ENCODE data around the gene FBL. TPM values are rescaled to one million over a fixed set of nuclear protein-coding genes. Genes with fewer than 3 reads are reported as not detected.

FBL gene
- total RNA-seq, 1 experiment from 2014 or later = 374 TPM

GRCh38 chr19:39813264-39813993, 32.8 kb downstream of the FBL start:
- POLR2A ChIA-PET = no interaction called here
- Histone ChIP-seq H3K36me3 (ENCODE audit: control insufficient read depth, insufficient read depth, low read length) (no peaks in the 10 kb centered on the region), H3K27me3 (replicated peaks; ENCODE audit: control insufficient read depth, insufficient read depth, low read length) (no peaks in the 10 kb centered on the region), H3K9me3 (peaks cover 3% of the 10 kb centered on the region; the same call in 1 of the 2 replicates), H3K4me1 (no peaks in the 10 kb centered on the region), H3K4me3 (ENCODE audit: low read depth, low read length) (no peak overlapping the region)
- Mint-ChIP-seq H3K27me3 (ENCODE audit: insufficient read depth, unreplicated experiment) (no peaks in the 10 kb centered on the region), H3K36me3 (ENCODE audit: insufficient read depth, unreplicated experiment) (no peaks in the 10 kb centered on the region), H3K27ac (ENCODE audit: unreplicated experiment) (no peak overlapping the region), H3K9me3 (ENCODE audit: unreplicated experiment) (peaks cover 6% of the 10 kb centered on the region), H3K4me1 (ENCODE audit: low read depth, unreplicated experiment) (no peaks in the 10 kb centered on the region), H3K4me3 (ENCODE audit: unreplicated experiment) (no peak overlapping the region)
- CTCF ChIA-PET = no interaction called here
- no peak for DNase-seq
- BruUV-seq (replicated peaks) = no TSS peak
- no peak for TF ChIP-seq CTCF (IDR thresholded peaks at IDR 0.05; ENCODE audit: insufficient read depth in 1 of 2, low read depth in 1 of 2, low read length in 1 of 2, severe bottlenecking in 1 of 2, unreplicated experiment in 1 of 2)
- intact Hi-C loops (cut with micrococcal nuclease; ENCODE audit: unreplicated experiment) = no loop called here

GRCh38 chr19:39811064-39811463, 35.1 kb downstream of the FBL start:
- intact Hi-C loops (cut with micrococcal nuclease; ENCODE audit: unreplicated experiment) = no loop called here
- POLR2A ChIA-PET = no interaction called here
- Mint-ChIP-seq H3K27ac (ENCODE audit: unreplicated experiment) (no peak overlapping the region), H3K9me3 (ENCODE audit: unreplicated experiment) (peaks cover 14% of the 10 kb centered on the region), H3K4me1 (ENCODE audit: low read depth, unreplicated experiment) (no peaks in the 10 kb centered on the region), H3K4me3 (ENCODE audit: unreplicated experiment) (no peak overlapping the region), H3K27me3 (ENCODE audit: insufficient read depth, unreplicated experiment) (peaks cover under 1% of the 10 kb centered on the region), H3K36me3 (ENCODE audit: insufficient read depth, unreplicated experiment) (no peaks in the 10 kb centered on the region)
- no TSS peak for BruUV-seq (replicated peaks)
- Histone ChIP-seq H3K9me3 (peaks cover 3% of the 10 kb centered on the region; the same call in 1 of the 2 replicates), H3K27me3 (replicated peaks; ENCODE audit: control insufficient read depth, insufficient read depth, low read length) (no peaks in the 10 kb centered on the region), H3K4me3 (ENCODE audit: low read depth, low read length) (no peak overlapping the region), H3K4me1 (no peaks in the 10 kb centered on the region), H3K36me3 (ENCODE audit: control insufficient read depth, insufficient read depth, low read length) (no peaks in the 10 kb centered on the region)
- CTCF ChIA-PET = no interaction called here
- no peak for TF ChIP-seq CTCF (IDR thresholded peaks at IDR 0.05; ENCODE audit: insufficient read depth in 1 of 2, low read depth in 1 of 2, low read length in 1 of 2, severe bottlenecking in 1 of 2, unreplicated experiment in 1 of 2)
- DNase-seq = no peak

- H3K9me3 Mint-ChIP-seq (ENCODE audit: unreplicated experiment) = peaks cover 14% of the 10 kb centered on the region
- H3K4me3 Mint-ChIP-seq (ENCODE audit: unreplicated experiment) = no peak overlapping the region
- no peaks in the 10 kb centered on the region for H3K36me3 Mint-ChIP-seq (ENCODE audit: insufficient read depth, unreplicated experiment)
- ChIA-PET POLR2A (no interaction called here), CTCF (no interaction called here)
- H3K27me3 Mint-ChIP-seq (ENCODE audit: insufficient read depth, unreplicated experiment) = peaks cover 3% of the 10 kb centered on the region
- intact Hi-C loops (cut with micrococcal nuclease; ENCODE audit: unreplicated experiment) = no loop called here
- Histone ChIP-seq H3K4me1 (no peaks in the 10 kb centered on the region), H3K36me3 (ENCODE audit: control insufficient read depth, insufficient read depth, low read length) (no peaks in the 10 kb centered on the region), H3K4me3 (ENCODE audit: low read depth, low read length) (no peak overlapping the region), H3K27me3 (replicated peaks; ENCODE audit: control insufficient read depth, insufficient read depth, low read length) (no peaks in the 10 kb centered on the region), H3K9me3 (peaks cover 3% of the 10 kb centered on the region; the same call in 1 of the 2 replicates)
- DNase-seq = no peak
- no peaks in the 10 kb centered on the region for H3K4me1 Mint-ChIP-seq (ENCODE audit: low read depth, unreplicated experiment)
- no peak for TF ChIP-seq CTCF (IDR thresholded peaks at IDR 0.05; ENCODE audit: insufficient read depth in 1 of 2, low read depth in 1 of 2, low read length in 1 of 2, severe bottlenecking in 1 of 2, unreplicated experiment in 1 of 2)
- no peak overlapping the region for H3K27ac Mint-ChIP-seq (ENCODE audit: unreplicated experiment)
- no TSS peak for BruUV-seq (replicated peaks)
Measured at GRCh38 chr19:39810424-39810823, 35.8 kb downstream of the FBL start.
